ENCODE data around the gene PCDH1.

DNA sequence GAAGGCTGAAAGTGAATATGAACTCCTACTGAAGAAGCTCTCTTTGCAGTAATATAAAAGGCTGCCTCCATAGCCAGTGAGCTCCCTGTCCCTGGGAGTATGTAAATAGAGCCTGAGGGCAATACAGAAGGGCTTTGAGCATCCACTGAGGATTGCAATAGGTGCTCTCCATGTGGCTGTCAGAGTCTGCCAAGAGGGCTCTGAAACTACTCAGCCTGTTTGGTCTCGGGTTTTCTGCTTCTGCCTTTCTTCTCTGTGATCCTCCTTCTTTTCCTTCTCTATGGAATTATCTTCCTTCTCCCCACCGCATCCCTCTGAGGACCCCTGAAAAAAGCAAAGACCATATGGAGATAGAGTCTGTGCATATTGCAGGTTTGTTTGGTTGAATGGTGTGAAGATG, 69.4 kb downstream of the PCDH1 start:
- TF ChIP-seq, protein P1, sequence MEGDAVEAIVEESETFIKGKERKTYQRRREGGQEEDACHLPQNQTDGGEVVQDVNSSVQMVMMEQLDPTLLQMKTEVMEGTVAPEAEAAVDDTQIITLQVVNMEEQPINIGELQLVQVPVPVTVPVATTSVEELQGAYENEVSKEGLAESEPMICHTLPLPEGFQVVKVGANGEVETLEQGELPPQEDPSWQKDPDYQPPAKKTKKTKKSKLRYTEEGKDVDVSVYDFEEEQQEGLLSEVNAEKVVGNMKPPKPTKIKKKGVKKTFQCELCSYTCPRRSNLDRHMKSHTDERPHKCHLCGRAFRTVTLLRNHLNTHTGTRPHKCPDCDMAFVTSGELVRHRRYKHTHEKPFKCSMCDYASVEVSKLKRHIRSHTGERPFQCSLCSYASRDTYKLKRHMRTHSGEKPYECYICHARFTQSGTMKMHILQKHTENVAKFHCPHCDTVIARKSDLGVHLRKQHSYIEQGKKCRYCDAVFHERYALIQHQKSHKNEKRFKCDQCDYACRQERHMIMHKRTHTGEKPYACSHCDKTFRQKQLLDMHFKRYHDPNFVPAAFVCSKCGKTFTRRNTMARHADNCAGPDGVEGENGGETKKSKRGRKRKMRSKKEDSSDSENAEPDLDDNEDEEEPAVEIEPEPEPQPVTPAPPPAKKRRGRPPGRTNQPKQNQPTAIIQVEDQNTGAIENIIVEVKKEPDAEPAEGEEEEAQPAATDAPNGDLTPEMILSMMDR (IDR thresholded peaks at IDR 0.05) = no peak
- TF ChIP-seq POLR2A (IDR thresholded peaks at IDR 0.05) (no peak), POLR2AphosphoS5 (IDR thresholded peaks at IDR 0.05) (no peak), EP300 (IDR thresholded peaks at IDR 0.05) (no peak)

All from gastroesophageal sphincter (tissue), 3 donors.